Left colon (tissue), 2 donors: ENCODE results near the gene NEURL1. TPM values are rescaled to one million over a fixed set of nuclear protein-coding genes. Genes with fewer than 3 reads are reported as not detected.

Experiments used
- ATAC-seq: fragments of 200-7000 bp; cut with Tn5 transposase; one replicate; pipeline ENCODE4 v1.9.1; 2020; ENCODE audit warnings: mild to moderate bottlenecking, moderate library complexity
- DNase-seq, 2 donors: peaks; one replicate each; pipeline ENCODE4 v3.0.0-alpha.2; 2020
- intact Hi-C, 2 donors: fragments of 100-400 bp; cut with DNase I in 1 of 2; cut with micrococcal nuclease in 1 of 2; formaldehyde crosslinking; loops; one replicate each; pipeline versions ENCODE4 v1.11.2 to v1.14.0; 2022; cut with DNase I, micrococcal nuclease
- total RNA-seq, 2 donors: library from RNA; stranded (reverse); fragmentation: NEBNext Ultra II Directional; extraction: Animal tissue kit (Norgen Biotek cat#: 25700); gene quantifications; one replicate each; pipeline ENCODE4 v1.2.1, GENCODE V29; 2021
- donor health status: DM: no; HTN: no; CAD: no.
- donor health status: DM: yes; HTN: yes; CAD: no.

The NEURL1 gene
- total RNA-seq, 2 donors from 2014 or later: 47.5 to 49.2 TPM

- DNase-seq (no peak), ATAC-seq (no peak)
- intact Hi-C loops: no loop called here
Observed at GRCh38 chr10:103569896-103570295, 76.4 kb downstream of the NEURL1 start.

GRCh38 chr10:103570844-103571655 is 77.5 kb downstream of the NEURL1 start:
- peak; percentile 69 for ATAC-seq

GRCh38 chr10:103571656-103571975 is 78.1 kb downstream of the NEURL1 start:
- ATAC-seq (no peak), DNase-seq (no peak)
- intact Hi-C loops: no loop called here

More at GRCh38 chr10:103570844-103571655, 77.5 kb downstream of the NEURL1 start:
- intact Hi-C loops: no loop called here
- DNase-seq: no peak

- ATAC-seq (no peak), DNase-seq (no peak)
- intact Hi-C loops: no loop called here
Observed at GRCh38 chr10:103572347-103573204, 79.1 kb downstream of the NEURL1 start.

GRCh38 chr10:103573205-103573487 is 79.6 kb downstream of the NEURL1 start:
- intact Hi-C loops: no loop called here
- no peak for ATAC-seq
- DNase-seq: no peak

GRCh38 chr10:103574097-103575061 is 80.9 kb downstream of the NEURL1 start:
- ATAC-seq (no peak), DNase-seq (no peak)
- intact Hi-C loops: no loop called here

GRCh38 chr10:103575416-103576075 is 82.0 kb downstream of the NEURL1 start:
- DNase-seq: no peak
- no peak for ATAC-seq
- intact Hi-C loops: no loop called here

- no peak for ATAC-seq
- intact Hi-C loops: no loop called here
- no peak for DNase-seq
Observed at GRCh38 chr10:103576076-103576471, 82.6 kb downstream of the NEURL1 start.

GRCh38 chr10:103576862-103577261 is 83.4 kb downstream of the NEURL1 start:
- intact Hi-C loops: no loop called here
- DNase-seq (peak in 1 of 2 donors; percentile 32), ATAC-seq (peak; percentile 47)

- DNase-seq: peak; percentile 75
- intact Hi-C loops: no loop called here
- ATAC-seq: peak; percentile 85
Observed at GRCh38 chr10:103578782-103579382, 85.4 kb downstream of the NEURL1 start.

- ATAC-seq (no peak), DNase-seq (no peak)
- intact Hi-C loops: no loop called here
Observed at GRCh38 chr10:103580011-103580410, 86.5 kb downstream of the NEURL1 start.

- no peak for ATAC-seq
- no peak for DNase-seq
- intact Hi-C loops: no loop called here
Observed at GRCh38 chr10:103580430-103580829, 86.9 kb downstream of the NEURL1 start.

- intact Hi-C loops: no loop called here
- ATAC-seq (no peak), DNase-seq (no peak)
Observed at GRCh38 chr10:103581499-103581898, 88.0 kb downstream of the NEURL1 start.

- intact Hi-C loops: no loop called here
- DNase-seq: no peak
- no peak for ATAC-seq
Observed at GRCh38 chr10:103582331-103583123, 89.0 kb downstream of the NEURL1 start.

GRCh38 chr10:103583871-103584215 is 90.3 kb downstream of the NEURL1 start:
- ATAC-seq (peak; percentile 4), DNase-seq (no peak)
- intact Hi-C loops: no loop called here

GRCh38 chr10:103584216-103585010 is 90.9 kb downstream of the NEURL1 start:
- intact Hi-C loops: no loop called here
- ATAC-seq: peak; percentile 22
- peak in 1 of 2 donors; percentile 40 for DNase-seq

- intact Hi-C loops: no loop called here
- no peak for ATAC-seq
- DNase-seq: no peak
Observed at GRCh38 chr10:103585011-103585405, 91.5 kb downstream of the NEURL1 start.
